ENCODE measurements around the gene ATP2B2.
"Not testable (repeated sequence)": the region's sequence is repeated elsewhere in the genome, so short reads cannot be mapped to it uniquely, and the experiment has no call there.

ATP2B2 gene

DNA sequence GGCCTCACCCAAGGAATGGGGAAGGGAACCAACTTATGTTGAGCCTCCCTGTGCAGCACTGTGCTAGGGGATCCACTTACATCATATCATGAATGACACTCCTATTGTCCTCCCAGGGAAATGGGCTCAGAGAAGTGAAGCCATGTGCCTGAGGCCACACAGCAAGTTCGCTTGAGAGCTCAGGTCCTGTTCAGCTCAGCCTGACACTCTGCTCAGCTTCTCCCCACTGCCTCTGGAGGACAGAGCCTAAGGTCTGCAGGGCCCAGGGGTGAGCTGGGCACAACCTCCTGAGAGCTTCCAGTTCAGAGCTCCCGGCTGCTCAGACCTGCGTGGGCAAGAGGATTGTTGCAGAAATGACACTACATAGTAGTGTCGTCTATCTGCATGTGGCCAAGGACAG lies 108.5 kb downstream of the ATP2B2 start:
- no peak for FAIRE-seq

DNA sequence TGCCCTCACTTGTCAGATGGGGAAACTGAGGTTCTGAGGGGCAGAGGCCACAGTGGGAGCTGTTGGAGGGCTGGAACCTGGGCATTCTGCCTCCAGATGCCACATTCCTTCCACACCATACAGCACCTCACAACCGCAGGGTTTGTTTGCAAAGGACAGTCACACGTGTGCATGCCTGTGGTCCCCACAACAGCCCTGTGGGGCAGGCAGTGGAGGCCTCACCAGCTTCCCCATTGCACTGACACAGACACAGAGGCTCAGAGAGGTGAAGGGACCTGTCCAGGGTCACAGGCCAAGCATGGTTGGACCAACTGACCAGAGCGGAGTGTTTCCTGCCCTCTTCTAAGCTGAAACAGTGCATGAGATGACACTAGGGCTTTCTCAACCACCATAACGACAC lies 109.3 kb downstream of the ATP2B2 start:
- no peak for FAIRE-seq

DNA sequence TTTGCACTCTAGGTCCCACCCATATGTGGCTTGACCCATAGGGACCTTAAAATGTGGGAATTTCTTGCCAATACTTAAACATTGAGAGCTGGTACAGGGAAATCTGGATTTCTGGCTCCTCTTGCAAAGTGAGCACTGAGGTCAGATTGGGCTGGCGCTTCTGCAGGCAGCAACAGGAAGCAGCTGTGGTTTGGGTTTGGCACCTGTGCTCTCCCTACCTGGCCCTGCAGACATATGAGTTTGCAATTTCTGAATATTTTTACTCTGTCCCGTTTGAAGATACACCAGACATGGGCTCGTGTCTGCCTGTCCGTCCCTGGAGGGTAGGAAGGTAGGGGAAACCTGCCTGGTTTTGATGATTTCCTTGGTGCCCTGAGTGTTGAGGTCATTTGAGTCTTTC lies 109.7 kb downstream of the ATP2B2 start:
- FAIRE-seq = no peak

DNA sequence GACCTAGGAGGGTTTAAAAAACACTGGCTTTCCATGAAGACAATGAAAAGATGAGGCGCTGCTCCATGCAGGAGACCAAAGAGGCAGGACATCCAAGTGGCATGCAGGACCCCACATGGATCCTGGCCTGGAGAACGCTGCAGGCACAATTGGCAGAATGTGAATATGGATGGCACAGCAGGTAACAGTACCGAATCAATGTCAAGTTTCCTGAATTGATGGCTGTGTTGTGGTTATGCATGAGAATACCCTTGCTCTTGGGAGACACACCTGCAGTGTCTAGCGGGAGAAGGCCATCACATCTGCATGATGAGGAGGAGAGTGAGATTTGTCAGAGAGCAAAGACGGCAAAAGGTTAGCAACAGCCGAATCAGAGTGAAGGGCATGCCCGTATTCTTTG lies 110.2 kb downstream of the ATP2B2 start:
- FAIRE-seq = no peak

DNA sequence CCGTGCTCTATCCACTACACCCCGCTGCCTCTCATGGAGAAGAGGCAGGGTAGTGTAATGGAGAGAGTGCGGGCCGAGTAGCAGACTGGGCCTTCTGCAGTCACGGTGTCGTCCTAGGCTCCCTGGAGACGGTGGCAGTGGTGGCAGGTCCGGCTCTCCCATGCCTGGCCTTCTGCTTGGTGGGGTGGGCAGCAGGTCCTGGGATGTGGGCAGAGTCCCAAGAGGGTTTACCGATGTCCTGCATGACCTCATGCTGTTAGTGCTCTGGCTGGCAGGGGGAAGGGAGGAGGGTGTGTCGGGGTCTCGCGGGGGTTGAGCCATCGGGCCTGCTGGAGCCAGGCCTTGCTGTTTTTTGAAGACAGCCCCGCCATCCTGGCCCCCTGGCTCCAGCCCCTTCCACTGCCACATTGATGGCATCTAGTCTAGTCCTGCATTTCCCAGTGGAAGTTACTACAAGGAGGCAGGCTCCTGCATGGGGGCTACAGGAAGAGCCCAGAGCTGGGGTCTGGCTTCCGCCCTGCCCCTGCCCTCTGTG lies 110.8 kb downstream of the ATP2B2 start:
- FAIRE-seq = no peak

DNA sequence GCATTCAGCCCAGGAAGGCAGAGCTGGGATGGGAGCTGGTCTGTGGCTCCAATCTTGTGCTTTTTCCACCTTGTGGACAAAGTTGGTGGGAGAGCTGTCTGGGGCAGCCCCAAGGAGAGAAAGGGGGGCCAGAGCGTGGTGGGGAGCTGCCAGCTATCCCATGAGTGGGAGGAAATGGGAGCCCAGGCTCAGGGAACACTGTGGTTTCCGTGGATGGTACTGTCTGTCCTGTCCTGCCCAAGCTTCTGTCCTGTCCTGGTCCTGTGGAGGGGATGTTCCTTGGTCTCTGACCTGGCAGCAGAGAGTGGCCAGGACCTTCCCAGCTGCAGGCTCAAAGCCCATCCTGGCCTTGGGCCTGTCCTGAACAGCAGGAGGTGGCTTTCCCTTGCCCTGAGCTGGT lies 111.9 kb downstream of the ATP2B2 start:
- FAIRE-seq = no peak

DNA sequence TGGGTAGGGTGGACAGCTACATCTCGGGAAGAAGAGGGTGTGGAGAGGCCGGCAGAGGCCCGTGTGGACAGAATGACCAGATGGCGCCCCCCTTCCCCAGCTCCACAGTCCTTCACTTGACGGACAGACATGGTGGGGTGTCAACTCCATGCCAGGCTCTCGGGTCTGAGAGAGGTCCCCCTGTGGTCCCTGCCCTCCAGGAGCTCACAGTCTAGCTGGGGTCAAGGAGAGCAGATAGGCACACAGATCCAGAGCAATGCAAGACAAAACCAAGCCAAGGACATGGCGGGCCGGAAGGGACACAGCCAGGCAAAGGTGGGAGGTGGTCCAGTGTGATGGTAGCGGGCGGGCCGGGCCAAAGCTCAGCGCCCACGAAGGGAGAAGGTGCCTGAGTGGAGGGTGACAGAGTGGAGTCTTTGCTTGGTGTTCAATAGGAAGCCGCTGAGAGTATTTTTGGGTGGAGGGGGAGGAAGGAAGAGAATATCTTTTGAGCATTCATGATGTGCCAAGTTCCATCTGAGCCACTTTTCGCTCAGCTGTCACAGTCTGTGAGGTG lies 112.4 kb downstream of the ATP2B2 start:
- no peak for FAIRE-seq

DNA sequence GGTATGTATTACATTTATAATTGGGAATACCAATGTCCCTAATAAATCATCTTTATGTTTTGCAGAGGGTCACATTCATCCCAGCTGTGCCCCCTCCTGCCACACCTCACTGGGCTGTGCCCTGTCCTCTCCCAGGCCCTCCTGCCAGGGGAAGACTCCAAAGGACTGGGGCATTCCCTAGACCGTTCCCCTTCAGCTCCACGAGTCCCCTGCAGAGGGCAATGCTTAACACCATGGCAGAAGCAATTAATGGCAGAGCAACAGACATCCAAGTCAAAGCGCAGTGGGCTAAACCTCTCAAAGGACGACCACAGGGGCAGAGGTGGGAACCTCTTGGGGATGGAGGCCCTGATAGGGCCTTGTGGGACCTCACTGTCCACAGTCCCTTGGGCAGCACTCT lies 113.1 kb downstream of the ATP2B2 start:
- FAIRE-seq = no peak

DNA sequence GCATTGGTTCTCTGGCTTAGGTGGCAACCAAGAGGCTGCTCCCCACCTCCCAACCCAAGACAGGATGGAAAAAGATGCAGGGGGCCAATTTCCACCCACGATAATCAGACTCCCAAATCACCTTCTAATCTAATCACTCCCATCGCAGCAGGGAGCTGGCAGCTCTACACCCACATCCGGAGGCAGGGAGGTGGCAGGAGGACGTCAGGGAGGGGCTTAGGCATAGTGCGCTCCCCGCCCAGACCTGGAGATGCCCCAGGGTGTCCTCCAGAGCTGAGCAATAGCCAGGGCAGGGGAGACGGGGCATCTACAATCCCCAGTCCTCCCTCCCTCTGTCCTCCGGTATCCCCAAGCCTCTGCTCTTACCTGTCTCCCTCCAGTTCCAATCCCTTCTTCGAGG lies 114.0 kb downstream of the ATP2B2 start:
- no peak for FAIRE-seq

DNA sequence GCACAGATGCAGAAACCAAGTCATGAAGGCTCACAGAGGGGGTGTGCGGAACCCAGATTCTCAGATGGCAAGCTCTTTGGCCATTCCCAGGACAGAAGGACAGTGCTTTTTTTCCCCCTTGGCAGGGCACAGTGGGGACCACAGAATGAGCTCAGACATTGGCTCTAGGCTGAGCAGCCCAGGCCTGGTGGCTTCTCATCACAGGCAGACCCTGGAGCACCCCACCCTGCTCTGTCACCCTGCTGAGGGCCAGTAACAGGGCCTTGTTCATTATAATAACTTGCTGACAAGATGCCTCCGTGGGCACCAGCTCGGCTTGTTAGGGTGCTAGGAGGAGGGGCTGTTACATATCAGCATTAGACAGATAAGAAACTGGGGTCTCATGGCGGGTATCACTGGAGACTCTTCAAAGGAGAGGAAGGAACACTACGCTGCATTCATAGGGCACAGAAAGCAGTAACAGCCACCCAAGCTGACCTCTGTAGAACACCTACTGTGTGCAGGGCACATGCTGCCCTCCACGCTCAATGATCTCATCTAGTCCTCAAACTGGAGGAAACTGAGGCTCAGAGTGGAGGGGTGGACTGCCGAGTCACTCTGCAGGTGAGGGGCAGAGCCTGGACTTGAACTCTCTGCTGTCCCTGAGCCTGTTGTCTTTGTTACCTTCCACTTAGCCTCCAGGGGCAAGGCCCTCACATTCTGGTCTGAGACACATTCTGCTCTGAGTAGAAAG lies 114.6 kb downstream of the ATP2B2 start:
- FAIRE-seq = no peak

DNA sequence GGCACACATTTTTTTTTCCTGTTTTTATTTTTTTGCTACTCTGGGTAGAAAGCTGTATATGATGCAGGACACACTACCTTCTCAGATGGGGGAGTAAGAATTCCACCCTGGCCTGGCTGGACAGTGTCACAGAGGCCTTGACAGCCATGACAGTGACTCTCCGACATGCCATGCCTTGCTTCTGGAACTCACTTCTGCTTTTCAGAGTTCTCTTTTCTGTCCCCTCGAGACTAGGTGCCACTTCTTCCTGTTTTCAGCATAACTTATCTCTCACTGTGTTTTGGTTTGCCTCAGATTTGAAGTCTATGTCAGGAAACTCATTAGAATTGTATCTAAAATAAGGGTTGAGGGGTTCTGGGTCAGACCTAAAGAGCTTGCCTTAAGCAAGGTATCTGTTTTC lies 115.4 kb downstream of the ATP2B2 start:
- no peak for FAIRE-seq

DNA sequence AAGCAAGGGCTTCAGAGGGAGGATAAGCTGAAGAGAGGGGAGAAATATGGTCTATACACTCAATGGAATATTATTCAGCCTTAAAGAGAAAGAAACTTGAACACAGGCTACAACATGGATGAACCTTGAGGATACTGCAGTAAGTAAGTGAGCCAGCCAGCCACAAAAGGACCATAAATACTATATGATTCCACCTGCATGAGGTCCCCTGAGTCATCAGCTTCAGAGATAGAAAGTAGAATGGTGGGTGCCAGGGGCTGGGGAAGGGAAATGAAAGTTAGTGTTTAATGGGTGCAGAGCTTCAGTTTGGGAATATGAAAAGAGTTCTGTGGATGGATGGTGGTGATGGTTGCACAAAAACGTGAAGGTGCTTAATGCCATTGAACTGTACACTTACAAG lies 116.0 kb downstream of the ATP2B2 start:
- no peak for FAIRE-seq

DNA sequence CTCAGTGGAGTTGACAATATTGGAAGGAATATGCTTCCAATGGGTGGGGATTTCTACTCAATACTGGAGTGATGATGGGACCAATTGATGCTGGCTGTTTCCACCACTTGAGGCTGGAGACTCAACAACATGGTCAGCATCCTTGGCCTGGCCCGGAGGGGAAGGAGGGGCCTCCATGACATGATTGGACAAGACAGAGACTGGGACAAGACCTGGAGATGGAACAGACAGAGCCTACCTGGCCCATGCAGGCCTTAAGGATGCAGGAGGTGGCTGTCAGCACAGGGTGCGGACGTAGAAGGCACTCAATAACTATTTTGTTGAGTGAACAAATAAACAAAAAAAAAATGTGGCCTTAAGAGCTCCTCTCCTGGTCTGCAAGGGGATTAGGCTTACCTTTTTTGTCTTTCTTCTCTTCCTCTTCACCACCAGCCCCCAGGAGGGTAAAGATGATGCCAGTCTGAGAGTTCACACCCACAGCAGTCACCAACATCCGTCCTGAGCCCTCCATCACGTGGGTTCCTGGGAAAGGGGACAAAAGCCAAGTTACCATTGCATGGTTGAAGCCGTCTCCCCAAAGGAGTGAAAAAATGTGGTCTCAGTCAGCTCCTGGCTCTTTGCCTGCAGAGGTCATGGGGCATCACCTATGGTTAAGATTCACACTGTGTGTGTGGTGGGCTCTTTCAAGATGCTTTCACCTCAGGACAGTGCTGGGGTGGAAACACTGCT lies 117.3 kb downstream of the ATP2B2 start:
- FAIRE-seq = no peak

DNA sequence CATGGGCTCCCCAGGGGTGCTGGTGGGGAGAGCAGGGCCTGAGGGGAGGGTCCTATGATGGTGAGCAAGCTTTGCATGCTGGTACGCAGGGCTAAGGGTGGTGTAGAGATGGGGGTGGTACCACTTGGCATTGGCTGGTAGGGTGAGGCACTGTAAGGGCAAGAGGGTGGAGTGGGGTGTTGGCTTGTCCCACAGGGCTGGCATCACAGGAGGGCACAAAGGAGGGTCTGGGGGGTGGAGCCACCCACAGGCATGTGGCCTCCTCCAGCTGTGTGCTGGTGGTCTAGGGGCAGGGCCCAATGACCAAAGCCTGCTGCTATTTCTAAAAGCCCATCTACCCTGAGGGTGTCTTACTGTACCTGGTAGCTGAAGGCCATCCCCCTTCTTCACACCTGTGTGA lies 119.3 kb downstream of the ATP2B2 start:
- FAIRE-seq = no peak

DNA sequence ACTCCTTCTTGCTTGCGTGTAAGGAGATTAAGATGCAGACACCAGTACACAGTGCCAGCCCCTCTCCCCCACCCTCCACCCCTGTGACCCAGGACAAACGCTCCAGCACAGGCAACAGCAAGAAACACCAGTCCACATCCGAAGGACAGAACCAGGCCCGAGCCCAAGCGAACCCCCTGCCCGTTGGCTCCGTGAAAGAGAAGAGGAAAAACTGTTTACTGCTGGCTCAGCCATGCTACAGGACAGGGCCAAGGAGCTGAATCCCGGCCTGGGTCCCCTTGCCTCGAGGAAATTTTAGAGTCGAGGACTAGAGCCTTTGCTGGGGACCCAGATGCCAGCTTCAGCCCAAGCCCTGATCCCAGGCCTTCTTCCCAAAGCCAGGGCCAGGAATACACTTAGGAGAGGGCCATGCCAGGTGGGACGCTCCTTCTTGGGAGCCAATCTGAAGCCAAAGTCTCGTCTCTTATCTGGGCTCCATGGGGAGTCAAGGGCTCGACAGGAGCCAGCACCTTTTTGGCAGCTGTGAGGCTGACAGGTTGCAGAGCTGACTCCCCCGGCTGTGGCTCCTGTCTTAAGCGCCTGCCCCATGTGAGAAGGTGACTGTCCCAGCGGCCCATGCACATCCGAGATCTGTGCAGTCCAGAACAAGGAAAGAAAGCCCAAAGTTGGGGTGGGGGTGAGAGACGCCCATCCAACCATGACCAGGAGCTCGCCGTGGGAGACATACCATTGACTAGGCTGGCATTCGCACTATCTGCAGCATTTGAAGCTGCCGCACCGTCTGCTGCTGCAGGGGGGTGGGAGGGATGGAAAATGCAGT lies 120.6 kb downstream of the ATP2B2 start:
- no peak for FAIRE-seq

DNA sequence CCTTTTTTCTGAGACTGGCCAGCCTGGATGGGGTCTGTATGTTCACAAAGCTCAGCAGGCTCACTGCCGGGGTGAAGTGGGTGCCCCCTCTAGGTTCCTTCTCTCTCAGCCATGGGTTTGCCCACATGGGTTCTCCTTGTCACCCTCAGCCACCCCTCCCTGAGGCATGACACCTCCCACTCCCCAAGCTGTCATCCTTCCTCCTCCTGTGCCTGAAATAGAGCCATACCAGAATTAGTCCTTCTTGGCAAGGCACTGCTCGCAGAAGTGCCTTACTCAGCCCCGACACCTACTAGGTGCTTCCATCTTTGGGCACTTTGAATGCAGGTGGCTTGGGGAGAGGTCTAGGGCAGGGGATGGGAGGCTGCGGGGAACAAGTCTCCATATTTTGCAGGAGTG lies 121.5 kb downstream of the ATP2B2 start:
- FAIRE-seq = no peak

DNA sequence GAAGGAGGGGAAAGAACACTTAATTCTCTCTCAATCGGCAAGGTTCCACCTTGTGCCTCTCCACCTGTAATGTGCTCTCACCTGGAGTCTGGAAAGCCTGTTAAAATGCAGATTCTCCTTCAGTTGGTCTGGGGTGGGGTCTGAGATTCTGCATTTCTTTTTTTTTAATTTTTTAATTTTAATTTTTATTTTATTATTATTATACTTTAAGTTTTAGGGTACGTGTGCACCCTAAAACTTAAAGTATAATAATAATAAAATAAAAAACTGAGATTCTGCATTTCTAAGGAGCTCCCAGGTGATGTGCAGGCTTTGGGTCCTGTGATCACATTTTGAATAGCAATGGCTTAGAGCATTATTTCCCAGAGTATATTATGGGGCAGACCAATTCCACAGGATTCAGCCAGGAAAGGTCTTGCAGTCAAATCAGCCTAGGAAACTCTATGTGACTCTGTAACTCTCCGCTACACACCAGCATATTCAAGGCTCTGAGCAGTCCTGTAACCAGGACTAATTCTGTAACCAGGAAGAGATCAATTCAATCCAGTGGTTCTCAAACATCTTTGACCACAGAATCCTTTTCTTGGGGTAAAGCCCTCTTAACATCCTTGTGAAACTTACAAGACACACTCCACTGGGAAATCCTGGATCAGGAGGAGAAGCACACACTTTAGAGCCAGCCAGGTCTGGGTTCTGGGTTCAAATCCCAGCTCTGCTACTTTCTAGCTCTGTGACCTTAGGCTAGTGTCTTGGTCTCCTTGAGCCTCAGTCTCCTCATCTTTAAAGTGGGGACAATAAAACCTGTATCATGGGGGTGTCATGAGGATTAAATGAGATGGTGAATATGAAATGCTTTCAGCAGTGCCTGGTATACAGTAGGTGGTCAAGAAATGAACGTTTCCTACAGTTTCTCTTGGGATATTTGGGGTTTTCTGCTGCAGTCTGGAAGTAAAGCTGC lies 122.2 kb downstream of the ATP2B2 start:
- FAIRE-seq = no peak

DNA sequence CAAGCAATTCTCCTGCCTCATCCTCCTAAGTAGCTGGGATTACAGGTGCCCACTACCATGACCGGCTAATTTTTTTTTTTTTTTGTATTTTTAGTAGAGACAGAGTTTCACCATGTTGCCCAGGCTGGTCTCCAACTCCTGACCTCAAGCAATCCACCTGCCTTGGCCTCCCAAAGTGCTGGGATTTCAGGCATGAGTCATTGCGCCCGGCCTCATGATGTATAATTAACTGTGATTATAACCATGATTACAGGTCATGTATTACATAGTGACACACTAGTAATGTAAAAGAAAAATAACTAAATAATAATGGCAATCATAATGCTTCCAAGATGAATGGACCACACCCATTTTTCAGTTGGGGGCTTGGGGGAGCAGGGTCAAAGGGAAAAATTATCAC lies 122.9 kb downstream of the ATP2B2 start:
- not testable (repeated sequence) for FAIRE-seq

DNA sequence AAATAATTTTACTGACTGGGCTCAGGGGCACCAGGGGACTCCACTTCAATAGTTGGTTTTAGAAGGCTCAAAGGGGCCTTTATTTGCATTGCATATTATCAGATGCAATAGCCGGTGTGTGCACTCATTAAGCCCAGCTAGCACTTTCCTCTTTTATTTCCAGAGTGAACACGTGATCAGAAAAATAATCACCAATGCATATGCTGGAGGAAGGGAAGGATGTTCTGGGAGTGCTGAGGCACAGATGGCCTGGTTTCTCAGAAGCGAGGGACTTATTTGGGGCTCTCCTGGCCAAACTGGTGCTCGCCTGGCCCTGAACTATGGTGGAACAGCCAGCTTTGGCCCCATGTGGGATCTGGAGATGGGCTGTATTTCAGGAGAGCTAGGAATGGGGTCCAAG lies 124.0 kb downstream of the ATP2B2 start:
- FAIRE-seq = no peak

DNA sequence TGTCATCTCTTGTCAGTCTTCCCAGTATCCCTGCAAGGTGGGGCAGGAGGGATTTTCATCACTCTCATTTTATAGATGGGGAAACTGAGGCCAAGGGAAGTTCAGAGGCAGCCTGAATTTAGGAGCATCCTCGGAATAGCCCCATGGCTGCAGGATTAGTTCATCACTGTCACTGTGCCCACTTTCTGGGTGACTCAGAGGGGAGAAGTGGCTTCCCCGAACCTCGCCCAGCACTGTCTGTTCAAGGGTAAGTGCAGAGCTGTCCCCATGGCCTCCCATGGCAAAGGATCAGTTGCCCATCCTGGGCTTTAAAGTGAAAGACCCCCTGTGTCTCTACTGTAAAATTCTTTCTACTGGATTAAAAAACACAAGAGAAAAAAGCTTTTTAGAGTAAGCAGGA lies 124.5 kb downstream of the ATP2B2 start:
- no peak for FAIRE-seq

DNA sequence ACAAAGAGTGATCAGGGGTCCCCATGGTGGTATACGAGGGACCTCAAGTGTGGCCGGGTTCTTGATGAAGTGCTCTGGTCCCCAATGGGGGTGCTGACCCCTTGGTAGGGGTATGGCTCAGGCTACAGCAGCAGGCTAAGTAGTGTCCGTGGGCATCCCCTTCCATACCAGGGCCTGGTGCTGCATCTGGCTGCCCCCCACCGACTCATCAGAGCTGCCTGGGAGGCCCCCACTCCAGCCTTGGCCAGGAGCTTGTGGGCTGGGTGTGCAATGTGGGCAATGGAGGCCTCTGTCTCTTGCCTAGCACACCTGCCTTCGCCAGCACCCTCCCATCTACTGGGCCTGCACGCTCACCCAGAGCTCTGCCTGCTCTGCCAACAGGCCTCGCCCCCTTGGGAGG lies 125.4 kb downstream of the ATP2B2 start:
- FAIRE-seq = no peak

DNA sequence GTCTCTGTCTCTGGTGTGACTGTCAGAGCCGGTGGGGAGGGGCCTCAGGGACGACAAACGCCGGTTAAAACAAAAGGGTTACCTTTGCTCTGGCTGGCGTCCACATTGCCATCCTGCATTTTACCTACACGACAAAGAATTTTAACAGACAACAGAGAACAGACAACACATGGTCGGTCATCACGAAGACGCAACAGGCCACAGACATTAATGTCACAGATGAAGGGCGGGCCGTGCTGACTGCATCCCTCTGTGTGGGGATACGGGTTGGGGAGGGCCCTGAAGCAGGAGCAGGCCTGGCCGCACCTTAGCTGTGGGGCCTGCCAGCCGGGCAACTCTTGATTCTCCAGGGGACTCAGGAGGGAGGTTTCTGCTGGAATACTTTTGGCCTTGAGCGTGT lies 126.2 kb downstream of the ATP2B2 start:
- FAIRE-seq = no peak
